B cell (primary cell): ENCODE measurements around the gene RHOT2. TPM values are rescaled to one million over a fixed set of nuclear protein-coding genes. Genes with fewer than 3 reads are reported as not detected.

Experiments used
- ATAC-seq: fragments of 200-7000 bp; cut with Tn5 transposase; one replicate; pipeline ENCODE4 v1.10.0; 2021; ENCODE audit warnings: low read depth, mild to moderate bottlenecking, moderate number of reproducible peaks, moderate library complexity
- CTCF ChIA-PET: fragments of 350-600 bp; sonication (Branson Sonifier 250); formaldehyde crosslinking; loops from one replicate; lab custom pipeline; 2021; ENCODE audit warnings: antibody characterized with exemption, inconsistent platforms; lab: Charles Lee
- POLR2A ChIA-PET: fragments of 350-600 bp; sonication (Branson Sonifier 250); formaldehyde crosslinking; loops from one replicate; lab custom pipeline; 2021; ENCODE audit warnings: antibody characterized with exemption; lab: Charles Lee
- DNase-seq: peaks from one replicate; pipeline ENCODE4 v3.0.0; 2013
- H2AFZ ChIP-seq: 2 replicates; pipeline ENCODE4 v1.6.1; 2012; ENCODE audit warnings: mild to moderate bottlenecking, low read depth, low read length; ENCODE audit not compliant: insufficient read depth, poor library complexity, severe bottlenecking
- H3K27ac ChIP-seq, 2 donors: 1 replicate in 1 of 2; 2 replicates in 1 of 2; pipeline ENCODE4 v1.5.1; 2012 to 2013; ENCODE audit warnings: low read length in 2 of 2, mild to moderate bottlenecking in 2 of 2, moderate library complexity in 1 of 2
- H3K27me3 ChIP-seq, 4 experiments: fragments of 200-600 bp in 1 of 4; sonication (generic) in 1 of 4; replicated peaks in 1 of 4; 1 replicate in 2 of 4; 2 replicates in 2 of 4; pipeline versions ENCODE4 v1.6.1 to v1.7.0; 2013 to 2016; ENCODE audit warnings: low read length in 3 of 4, mild to moderate bottlenecking in 2 of 4, mixed read lengths in 1 of 4, moderate library complexity in 1 of 4; ENCODE audit not compliant: insufficient read depth in 4 of 4, control insufficient read depth in 3 of 4; ENCODE audit errors: control extremely low read depth in 1 of 4
- H3K36me3 ChIP-seq, 2 experiments: replicated peaks in 1 of 2; 1 replicate in 1 of 2; 2 replicates in 1 of 2; pipeline versions ENCODE4 v1.6.1 to v1.7.1; 2013; ENCODE audit warnings: low read length in 1 of 2; ENCODE audit not compliant: insufficient read depth in 2 of 2, control insufficient read depth in 1 of 2; ENCODE audit errors: control extremely low read depth in 1 of 2, extremely low read depth in 1 of 2
- H3K4me1 ChIP-seq, 2 donors: fragments of 200-600 bp in 1 of 2; sonication (generic) in 1 of 2; 1 replicate in 1 of 2; 2 replicates in 1 of 2; pipeline versions ENCODE4 v1.5.1 to v1.6.1; 2013 to 2017; ENCODE audit warnings: low read length in 2 of 2; ENCODE audit not compliant: control insufficient read depth in 2 of 2, insufficient read depth in 2 of 2
- H3K4me2 ChIP-seq: replicated peaks from 2 replicates; pipeline ENCODE3; 2012; ENCODE audit warnings: mild to moderate bottlenecking, low read depth, low read length; ENCODE audit not compliant: poor library complexity, severe bottlenecking
- H3K4me3 ChIP-seq, 5 experiments: fragments of 200-600 bp in 1 of 5; sonication (generic) in 1 of 5; 1 replicate in 3 of 5; 2 replicates in 2 of 5; pipeline versions ENCODE4 v1.5.1 to v1.7.0; 2011 to 2016; ENCODE audit warnings: low read length in 4 of 5, mild to moderate bottlenecking in 4 of 5, low read depth in 2 of 5, control low read depth in 1 of 5, moderate library complexity in 1 of 5; ENCODE audit not compliant: insufficient read depth in 1 of 5; ENCODE audit errors: control extremely low read depth in 1 of 5, extremely low read depth in 1 of 5
- H3K79me2 ChIP-seq: fragments of 200-600 bp; sonication (generic); one replicate; pipeline ENCODE4 v1.6.0; 2016; ENCODE audit warnings: low read length; ENCODE audit not compliant: control insufficient read depth, insufficient read depth
- H3K9ac ChIP-seq: fragments of 200-600 bp; sonication (generic); 2 replicates; pipeline ENCODE4 v1.6.1; 2017; ENCODE audit warnings: mild to moderate bottlenecking, low read length, moderate library complexity
- H3K9me3 ChIP-seq, 3 donors: one replicate each; pipeline versions ENCODE4 v1.6.1 to v1.7.1; 2013; ENCODE audit warnings: low read length in 2 of 3; ENCODE audit not compliant: control insufficient read depth in 2 of 3, insufficient read depth in 1 of 3; ENCODE audit errors: control extremely low read depth in 1 of 3
- H4K20me1 ChIP-seq: 2 replicates; pipeline ENCODE4 v1.6.0; 2012; ENCODE audit warnings: mild to moderate bottlenecking, low read length; ENCODE audit not compliant: insufficient read depth, control insufficient read depth, poor library complexity, severe bottlenecking
- H3K27ac Mint-ChIP-seq: one replicate; pipeline ENCODE4 v1.8.0; 2021; ENCODE audit warnings: mixed read lengths
- H3K27me3 Mint-ChIP-seq: one replicate; pipeline ENCODE4 v1.8.0; 2021; ENCODE audit warnings: mixed read lengths
- H3K4me1 Mint-ChIP-seq: one replicate; pipeline ENCODE4 v1.8.0; 2021; ENCODE audit warnings: mixed read lengths
- H3K4me3 Mint-ChIP-seq: one replicate; pipeline ENCODE4 v1.8.0; 2021; ENCODE audit warnings: mixed read lengths
- H3K9me3 Mint-ChIP-seq: one replicate; pipeline ENCODE4 v1.8.0; 2022; ENCODE audit warnings: mixed read lengths; ENCODE audit not compliant: insufficient read depth
- EZH2 ChIP-seq: IDR thresholded peaks from 2 replicates; pipeline ENCODE4 v1.6.1; 2012; ENCODE audit warnings: borderline replicate concordance, low read depth, mild to moderate bottlenecking, moderate library complexity, low read length; ENCODE audit not compliant: insufficient read depth, poor library complexity, severe bottlenecking
- WGBS: methylation state at CpG from one replicate; pipeline ENCODE4 v1.1.5; 2013; ENCODE audit warnings: missing lambda C conversion rate; ENCODE audit not compliant: insufficient coverage; 5-methylcytosine and 5-hydroxymethylcytosine counted together
- intact Hi-C: fragments of 100-400 bp; cut with micrococcal nuclease; formaldehyde crosslinking; loops from one replicate; pipeline ENCODE4 v1.10.0; 2022
- polyA plus RNA-seq: library from polyadenylated mRNA; depleted of rRNA; stranded (reverse); fragments of >200 nt; gene quantifications from 2 replicates; pipeline ENCODE4 v1.2.3, GENCODE V29; 2012
- total RNA-seq, 2 donors: library from RNA; stranded (reverse); fragments of 120-200 nt in 1 of 2; gene quantifications; 1 replicate in 1 of 2; 2 replicates in 1 of 2; pipeline versions ENCODE4 v1.2.3 to v1.2.4, GENCODE V29; 2013 to 2022
- TF ChIP-seq, protein P1 (sequence below): fragments of 200-600 bp; IDR thresholded peaks from one replicate; pipeline ENCODE4 v1.8.0; 2022; ENCODE audit warnings: antibody characterized with exemption, mild to moderate bottlenecking

Gene RHOT2
- total and polyA plus RNA-seq, 2 donors (not counting 1 experiment from before 2014, with no cell fraction given) = 207 to 461 TPM

DNA sequence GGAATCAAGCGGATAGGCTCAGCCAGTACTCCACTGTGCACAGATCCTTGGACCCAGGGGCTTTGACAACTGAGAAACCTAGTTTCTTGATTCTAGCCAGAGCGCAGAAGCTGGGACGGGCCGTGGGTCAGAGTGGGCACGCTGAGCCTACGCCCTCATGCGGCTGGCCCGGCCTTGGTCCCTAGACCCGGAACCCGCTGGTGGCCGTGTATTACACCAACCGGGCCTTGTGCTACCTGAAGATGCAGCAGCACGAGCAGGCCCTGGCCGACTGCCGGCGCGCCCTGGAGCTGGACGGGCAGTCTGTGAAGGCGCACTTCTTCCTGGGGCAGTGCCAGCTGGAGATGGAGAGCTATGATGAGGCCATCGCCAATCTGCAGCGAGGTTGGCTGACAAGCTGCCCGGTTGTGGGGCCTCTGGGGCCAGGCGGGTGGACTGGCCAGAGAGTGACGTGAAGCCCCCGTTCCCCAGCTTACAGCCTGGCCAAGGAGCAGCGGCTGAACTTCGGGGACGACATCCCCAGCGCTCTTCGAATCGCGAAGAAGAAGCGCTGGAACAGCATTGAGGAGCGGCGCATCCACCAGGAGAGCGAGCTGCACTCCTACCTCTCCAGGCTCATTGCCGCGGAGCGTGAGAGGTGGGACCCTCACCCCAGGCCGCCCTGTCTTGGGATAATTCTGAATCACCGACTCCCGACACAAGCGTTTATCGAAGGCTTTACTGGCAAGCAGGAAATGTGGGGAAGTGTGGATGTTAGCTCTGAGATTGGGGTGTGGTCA is 13.2 kb downstream of the RHOT2 start:
- H3K4me3 ChIP-seq = peak overlapping the region; percentile 22 to 84 (median 65)
- peak overlapping the region in 1 of 2 donors; percentile 81 for H3K27ac ChIP-seq
- CTCF ChIA-PET = interaction anchor here (0.8 to 1.4 kb wide), 3 partner anchors 9 to 45 kb away, joined by 3 to 7 read pairs (median 3); partner anchors contain the start of genes METTL26, RHOT2 and WDR24
- Mint-ChIP-seq H3K4me3 (peak overlapping the region; percentile 80), H3K4me1 (peaks cover 39% of the 10 kb centered on the region), H3K9me3 (no peaks in the 10 kb centered on the region), H3K27me3 (no peaks in the 10 kb centered on the region), H3K27ac (peak overlapping the region; percentile 65)
- TF ChIP-seq, protein P1, sequence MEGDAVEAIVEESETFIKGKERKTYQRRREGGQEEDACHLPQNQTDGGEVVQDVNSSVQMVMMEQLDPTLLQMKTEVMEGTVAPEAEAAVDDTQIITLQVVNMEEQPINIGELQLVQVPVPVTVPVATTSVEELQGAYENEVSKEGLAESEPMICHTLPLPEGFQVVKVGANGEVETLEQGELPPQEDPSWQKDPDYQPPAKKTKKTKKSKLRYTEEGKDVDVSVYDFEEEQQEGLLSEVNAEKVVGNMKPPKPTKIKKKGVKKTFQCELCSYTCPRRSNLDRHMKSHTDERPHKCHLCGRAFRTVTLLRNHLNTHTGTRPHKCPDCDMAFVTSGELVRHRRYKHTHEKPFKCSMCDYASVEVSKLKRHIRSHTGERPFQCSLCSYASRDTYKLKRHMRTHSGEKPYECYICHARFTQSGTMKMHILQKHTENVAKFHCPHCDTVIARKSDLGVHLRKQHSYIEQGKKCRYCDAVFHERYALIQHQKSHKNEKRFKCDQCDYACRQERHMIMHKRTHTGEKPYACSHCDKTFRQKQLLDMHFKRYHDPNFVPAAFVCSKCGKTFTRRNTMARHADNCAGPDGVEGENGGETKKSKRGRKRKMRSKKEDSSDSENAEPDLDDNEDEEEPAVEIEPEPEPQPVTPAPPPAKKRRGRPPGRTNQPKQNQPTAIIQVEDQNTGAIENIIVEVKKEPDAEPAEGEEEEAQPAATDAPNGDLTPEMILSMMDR = no peak
- TF ChIP-seq EZH2 = no peak
- intact Hi-C loops = loop anchor here (5.0 kb wide), 1 partner anchor 41 kb away; the partner anchor contains the start of gene ANTKMT
- POLR2A ChIA-PET = interaction anchor here (0.8 to 1.1 kb wide), 2 partner anchors 9 to 155 kb away, joined by 3 to 6 read pairs; partner anchors contain the start of gene WDR24
- H3K4me1 ChIP-seq = peaks cover 28 to 63% of the 10 kb centered on the region in 2 donors
- H3K4me2 ChIP-seq = peak overlapping the region; percentile 99
- no peak for ATAC-seq
- peaks cover 33% of the 10 kb centered on the region for H3K79me2 ChIP-seq
- peaks cover 0 to 7% (median 0%) of the 10 kb centered on the region in 3 donors for H3K9me3 ChIP-seq
- peak; percentile 51 for DNase-seq
- peak overlapping the region; percentile 67 for H3K9ac ChIP-seq
- WGBS = 56% methylated on average over 44 of the region's 44 CpGs
- H3K27me3 ChIP-seq = peaks cover 0 to 13% (median 5%) of the 10 kb centered on the region in 4 experiments
- H3K36me3 ChIP-seq = peaks cover 0 to 17% of the 10 kb centered on the region in 2 experiments
- peak overlapping the region; percentile 85 for H2AFZ ChIP-seq
- peaks cover 31% of the 10 kb centered on the region for H4K20me1 ChIP-seq
